ENCODE data around the gene SRRM1. TPM values are rescaled to one million over a fixed set of nuclear protein-coding genes. Genes with fewer than 3 reads are reported as not detected.
A peak's percentile ranks its signal among the peaks of the same experiment; 100 is the strongest.
"Not testable (repeated sequence)": the region's sequence is repeated elsewhere in the genome, so short reads cannot be mapped to it uniquely, and the experiment has no call there.

Gene SRRM1
- polyA plus RNA-seq, 3 donors: 55.9 to 106 (median 75.9) TPM

DNA sequence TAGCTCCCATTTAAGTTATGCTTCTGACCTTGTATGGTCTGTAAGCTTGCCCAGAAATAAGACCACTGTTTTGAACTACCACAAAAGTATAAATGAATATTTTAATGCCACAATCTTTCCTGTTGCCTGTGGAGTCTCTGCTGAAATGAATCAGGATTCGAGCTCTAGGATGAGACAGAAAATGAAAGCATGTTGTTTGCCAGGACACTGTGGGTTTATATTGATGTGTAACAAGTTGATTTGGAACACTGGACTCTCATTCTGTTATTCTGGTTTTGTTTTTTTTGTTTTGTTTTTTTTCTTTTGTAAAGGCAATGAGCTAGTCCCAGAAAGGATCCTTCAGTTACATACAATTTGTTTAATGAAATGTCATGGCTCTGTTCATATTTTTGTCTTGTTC lies 29.6 kb downstream of the SRRM1 start:
- Histone ChIP-seq H4K20me1 (ENCODE audit: insufficient read depth, low read length) (peaks cover 35% of the 10 kb centered on the region), H3K36me3 (replicated peaks in 1 of 2; ENCODE audit: control insufficient read depth in 1 of 2, insufficient read depth in 2 of 2, low read length in 2 of 2) (peaks cover 78 to 93% of the 10 kb centered on the region in 2 donors)
- H3K9ac ChIP-seq (ENCODE audit: insufficient read depth, low read length, poor library complexity, severe bottlenecking); H2AFZ ChIP-seq (ENCODE audit: insufficient read depth, low read depth, low read length, poor library complexity, severe bottlenecking); H3K4me3 Mint-ChIP-seq; H3K9me3 Mint-ChIP-seq; H3K27ac ChIP-seq (ENCODE audit: low read depth in 1 of 2, low read length in 2 of 2); H3K9me3 ChIP-seq (replicated peaks in 1 of 2; ENCODE audit: control insufficient read depth in 1 of 2, insufficient read depth in 1 of 2, low read length in 2 of 2); H3K4me1 ChIP-seq (ENCODE audit: control insufficient read depth in 1 of 2, insufficient read depth in 2 of 2, low read length in 2 of 2); DNase-seq; H3K4me3 ChIP-seq (replicated peaks in 1 of 3; ENCODE audit: low read depth in 2 of 3, low read length in 3 of 3); H3K79me2 ChIP-seq (ENCODE audit: insufficient read depth, low read length); H3K27me3 ChIP-seq (ENCODE audit: control insufficient read depth in 2 of 2, insufficient read depth in 2 of 2, low read length in 2 of 2); H3K4me2 ChIP-seq (replicated peaks; ENCODE audit: extremely low read depth, low read length, poor library complexity, severe bottlenecking); H3K4me1 Mint-ChIP-seq; intact Hi-C loops (cut with micrococcal nuclease); H3K27me3 Mint-ChIP-seq (ENCODE audit: low read depth in 3 of 3): not testable (repeated sequence)
- H3K36me3 Mint-ChIP-seq: peaks cover 73 to 88% of the 10 kb centered on the region in 2 donors
- 86% methylated on average over 1 of the region's 1 CpG for WGBS (ENCODE audit: insufficient coverage)
- peak overlapping the region in 2 of 7 donors; percentile 28 to 43 for H3K27ac Mint-ChIP-seq

DNA sequence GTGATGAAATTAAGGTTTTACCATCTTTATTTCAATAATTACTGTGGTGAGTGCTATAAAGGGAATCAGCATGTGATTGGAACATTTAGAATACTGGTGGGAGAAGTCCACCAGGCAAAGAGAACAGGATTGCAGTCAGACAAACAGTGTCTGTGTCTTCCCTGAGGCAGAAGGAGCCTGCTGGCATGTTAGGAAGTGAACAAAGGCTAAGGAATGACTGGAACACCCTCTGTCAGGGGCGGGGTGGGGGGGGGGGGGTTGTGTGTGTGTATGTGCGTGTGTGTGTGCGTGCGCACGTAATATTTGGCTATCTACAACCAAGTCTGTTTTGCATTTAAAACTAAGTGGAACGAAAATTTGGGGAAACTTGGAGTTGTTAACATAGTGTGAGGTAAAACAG lies 30.2 kb downstream of the SRRM1 start:
- peaks cover 70 to 81% of the 10 kb centered on the region in 2 donors for H3K36me3 Mint-ChIP-seq
- peak overlapping the region in 3 of 7 donors; percentile 1 to 24 (median 21) for H3K27ac Mint-ChIP-seq
- no peak for TF ChIP-seq CTCF (IDR thresholded peaks at IDR 0.05)
- intact Hi-C loops (cut with micrococcal nuclease): no loop called here
- Histone ChIP-seq H3K79me2 (ENCODE audit: insufficient read depth, low read length) (no peaks in the 10 kb centered on the region), H3K27ac (ENCODE audit: low read depth in 1 of 2, low read length in 2 of 2) (no peak overlapping the region), H2AFZ (ENCODE audit: insufficient read depth, low read depth, low read length, poor library complexity, severe bottlenecking) (no peak overlapping the region), H3K36me3 (replicated peaks in 1 of 2; ENCODE audit: control insufficient read depth in 1 of 2, insufficient read depth in 2 of 2, low read length in 2 of 2) (peaks cover 72 to 87% of the 10 kb centered on the region in 2 donors), H3K4me2 (replicated peaks; ENCODE audit: extremely low read depth, low read length, poor library complexity, severe bottlenecking) (no peak overlapping the region), H3K9me3 (replicated peaks in 1 of 2; ENCODE audit: control insufficient read depth in 1 of 2, insufficient read depth in 1 of 2, low read length in 2 of 2) (no peaks in the 10 kb centered on the region), H3K4me3 (replicated peaks in 1 of 3; ENCODE audit: low read depth in 2 of 3, low read length in 3 of 3) (no peak overlapping the region), H4K20me1 (ENCODE audit: insufficient read depth, low read length) (peaks cover 31% of the 10 kb centered on the region), H3K4me1 (ENCODE audit: control insufficient read depth in 1 of 2, insufficient read depth in 2 of 2, low read length in 2 of 2) (no peaks in the 10 kb centered on the region), H3K9ac (ENCODE audit: insufficient read depth, low read length, poor library complexity, severe bottlenecking) (no peak overlapping the region), H3K27me3 (ENCODE audit: control insufficient read depth in 2 of 2, insufficient read depth in 2 of 2, low read length in 2 of 2) (no peaks in the 10 kb centered on the region)
- H3K4me3 Mint-ChIP-seq: no peak overlapping the region
- no peaks in the 10 kb centered on the region for H3K4me1 Mint-ChIP-seq
- no peaks in the 10 kb centered on the region for H3K27me3 Mint-ChIP-seq (ENCODE audit: low read depth in 3 of 3)
- DNase-seq: no peak
- WGBS (ENCODE audit: insufficient coverage): no CpG with 5 or more reads among the region's 6 CpGs
- H3K9me3 Mint-ChIP-seq: no peaks in the 10 kb centered on the region

GRCh38 chr1:24678421-24678820 lies 35.3 kb downstream of the SRRM1 start:
- H4K20me1 ChIP-seq (ENCODE audit: insufficient read depth, low read length); H3K27me3 ChIP-seq (ENCODE audit: control insufficient read depth in 2 of 2, insufficient read depth in 2 of 2, low read length in 2 of 2); H3K9me3 Mint-ChIP-seq; H3K4me2 ChIP-seq (replicated peaks; ENCODE audit: extremely low read depth, low read length, poor library complexity, severe bottlenecking); H3K4me1 Mint-ChIP-seq; H3K9me3 ChIP-seq (replicated peaks in 1 of 2; ENCODE audit: control insufficient read depth in 1 of 2, insufficient read depth in 1 of 2, low read length in 2 of 2); H2AFZ ChIP-seq (ENCODE audit: insufficient read depth, low read depth, low read length, poor library complexity, severe bottlenecking); H3K27ac ChIP-seq (ENCODE audit: low read depth in 1 of 2, low read length in 2 of 2); DNase-seq; H3K4me3 ChIP-seq (replicated peaks in 1 of 3; ENCODE audit: low read depth in 2 of 3, low read length in 3 of 3); H3K27ac Mint-ChIP-seq; H3K27me3 Mint-ChIP-seq (ENCODE audit: low read depth in 3 of 3); H3K9ac ChIP-seq (ENCODE audit: insufficient read depth, low read length, poor library complexity, severe bottlenecking); intact Hi-C loops (cut with micrococcal nuclease); H3K79me2 ChIP-seq (ENCODE audit: insufficient read depth, low read length); H3K4me3 Mint-ChIP-seq; H3K4me1 ChIP-seq (ENCODE audit: control insufficient read depth in 1 of 2, insufficient read depth in 2 of 2, low read length in 2 of 2): not testable (repeated sequence)
- WGBS (ENCODE audit: insufficient coverage): 100% methylated on average over 1 of the region's 3 CpGs
- H3K36me3 Mint-ChIP-seq: peaks cover 20 to 32% of the 10 kb centered on the region in 2 donors
- H3K36me3 ChIP-seq (replicated peaks in 1 of 2; ENCODE audit: control insufficient read depth in 1 of 2, insufficient read depth in 2 of 2, low read length in 2 of 2): peaks cover 23 to 36% of the 10 kb centered on the region in 2 donors
